Fibroblast of the aortic adventitia (primary cell): ENCODE results near the gene AMMECR1L. TPM values are rescaled to one million over a fixed set of nuclear protein-coding genes. Genes with fewer than 3 reads are reported as not detected.

Experiments
- DNase-seq: peaks from one replicate; pipeline ENCODE4 v3.0.0-alpha.2; 2010; ENCODE audit warnings: low read depth
- H3K4me3 ChIP-seq: 2 replicates; pipeline ENCODE4 v1.5.1; 2011; ENCODE audit warnings: low read depth, mild to moderate bottlenecking, control low read depth, low read length, moderate library complexity
- total RNA-seq: library from RNA; depleted of rRNA; stranded (reverse); fragments of >200 nt; gene quantifications from 2 replicates; pipeline ENCODE4 v1.2.3, GENCODE V29; 2012; ENCODE audit warnings: low replicate concordance
- TF ChIP-seq, protein P1 (sequence below): IDR thresholded peaks from 2 replicates; pipeline ENCODE4 v1.5.1; 2011; ENCODE audit warnings: mild to moderate bottlenecking, low read length, control low read depth, inconsistent platforms; ENCODE audit not compliant: insufficient read depth

AMMECR1L gene
- total RNA-seq, 1 donor, result 12.4 TPM

DNA sequence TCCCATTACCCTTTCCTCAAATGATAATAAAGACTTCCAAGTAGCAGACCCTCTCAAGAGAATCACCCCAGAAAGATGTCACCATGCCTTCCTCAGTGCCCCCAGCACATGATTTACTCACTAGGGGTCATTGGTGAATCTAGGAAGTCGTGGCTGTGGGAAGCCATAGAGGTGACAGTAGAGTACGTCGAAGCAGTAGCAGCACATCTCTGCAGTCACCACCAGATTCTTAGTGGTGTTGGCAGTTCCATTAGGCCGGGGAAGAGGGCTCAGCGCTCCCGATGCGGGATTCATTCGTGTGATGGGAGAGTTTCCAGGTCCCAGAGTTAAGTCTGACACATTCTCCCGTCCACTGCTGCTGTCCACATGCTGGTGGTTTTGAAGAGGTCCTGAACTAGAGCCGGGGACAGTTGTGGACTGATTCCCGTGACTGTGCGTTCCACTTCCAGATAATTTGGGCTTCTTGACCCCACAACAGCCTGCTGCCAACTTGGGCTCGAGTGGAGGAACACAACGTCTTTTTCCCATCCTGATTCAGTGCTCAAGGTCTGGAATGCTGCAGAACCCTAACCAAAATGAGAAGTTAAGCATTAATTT, 12.0 kb downstream of the AMMECR1L start:
- DNase-seq, result no peak
- TF ChIP-seq, protein P1, sequence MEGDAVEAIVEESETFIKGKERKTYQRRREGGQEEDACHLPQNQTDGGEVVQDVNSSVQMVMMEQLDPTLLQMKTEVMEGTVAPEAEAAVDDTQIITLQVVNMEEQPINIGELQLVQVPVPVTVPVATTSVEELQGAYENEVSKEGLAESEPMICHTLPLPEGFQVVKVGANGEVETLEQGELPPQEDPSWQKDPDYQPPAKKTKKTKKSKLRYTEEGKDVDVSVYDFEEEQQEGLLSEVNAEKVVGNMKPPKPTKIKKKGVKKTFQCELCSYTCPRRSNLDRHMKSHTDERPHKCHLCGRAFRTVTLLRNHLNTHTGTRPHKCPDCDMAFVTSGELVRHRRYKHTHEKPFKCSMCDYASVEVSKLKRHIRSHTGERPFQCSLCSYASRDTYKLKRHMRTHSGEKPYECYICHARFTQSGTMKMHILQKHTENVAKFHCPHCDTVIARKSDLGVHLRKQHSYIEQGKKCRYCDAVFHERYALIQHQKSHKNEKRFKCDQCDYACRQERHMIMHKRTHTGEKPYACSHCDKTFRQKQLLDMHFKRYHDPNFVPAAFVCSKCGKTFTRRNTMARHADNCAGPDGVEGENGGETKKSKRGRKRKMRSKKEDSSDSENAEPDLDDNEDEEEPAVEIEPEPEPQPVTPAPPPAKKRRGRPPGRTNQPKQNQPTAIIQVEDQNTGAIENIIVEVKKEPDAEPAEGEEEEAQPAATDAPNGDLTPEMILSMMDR, result no peak
- no peak overlapping the region for H3K4me3 ChIP-seq

DNA sequence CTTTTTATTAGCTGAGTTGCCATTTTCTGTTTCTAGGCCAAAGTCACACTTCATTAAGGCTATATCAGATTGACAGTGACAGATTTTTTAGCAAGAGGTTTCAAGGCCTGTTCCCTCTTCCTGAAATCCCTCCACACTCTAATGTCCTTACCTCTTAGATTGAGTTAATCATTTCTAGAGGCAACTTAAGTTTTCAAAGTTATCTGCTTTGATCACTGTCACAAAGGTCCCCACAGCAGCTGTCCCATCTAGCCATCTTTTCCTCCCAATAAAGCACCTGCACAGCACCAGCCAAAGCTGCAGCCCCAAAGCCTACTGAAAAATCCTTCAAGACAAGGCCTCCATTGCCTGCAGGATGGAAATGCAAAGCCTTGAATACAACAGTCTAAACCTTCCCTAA, 13.4 kb downstream of the AMMECR1L start:
- DNase-seq, result no peak
- H3K4me3 ChIP-seq, result no peak overlapping the region
- TF ChIP-seq, protein P1, result no peak

DNA sequence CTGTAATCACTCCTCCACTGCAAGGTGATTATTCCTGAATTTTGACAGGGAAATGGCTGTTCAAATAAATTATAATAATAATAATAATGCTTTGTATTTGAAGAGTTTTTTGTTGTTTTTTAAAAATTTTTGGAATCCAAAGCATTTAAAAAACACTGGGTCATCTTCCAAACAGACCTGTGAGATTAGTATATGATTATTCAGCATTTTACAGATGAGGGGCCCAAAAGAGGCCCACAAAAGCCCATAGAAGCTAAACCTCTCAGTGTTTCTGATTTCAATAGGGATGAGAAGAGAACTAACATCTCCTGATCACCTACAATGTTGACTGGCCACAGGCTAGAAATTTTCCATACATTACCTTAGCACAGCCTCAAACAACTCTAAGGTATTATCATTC, 19.8 kb downstream of the AMMECR1L start:
- DNase-seq, result no peak
- TF ChIP-seq, protein P1, result no peak
- H3K4me3 ChIP-seq, result no peak overlapping the region

DNA sequence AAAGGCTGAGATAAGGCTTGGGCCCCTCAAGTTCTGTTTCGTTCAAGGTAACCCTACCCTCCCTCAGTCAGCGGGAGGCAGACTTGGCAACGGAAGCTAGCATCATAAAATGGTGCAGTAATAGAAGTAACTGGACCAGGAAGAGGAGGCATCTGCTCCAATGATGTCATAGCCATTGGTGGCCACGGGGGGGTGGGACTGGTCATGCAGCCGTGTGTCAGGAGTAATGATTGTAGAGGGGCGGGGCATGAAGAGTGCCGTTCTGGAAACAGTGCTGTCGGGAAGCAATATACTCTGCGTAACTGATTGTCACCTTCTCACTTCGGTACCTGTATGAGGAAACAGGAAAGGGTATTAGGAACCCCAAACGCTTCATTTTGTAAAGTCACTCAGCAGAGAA, 20.9 kb downstream of the AMMECR1L start:
- TF ChIP-seq, protein P1, result no peak
- H3K4me3 ChIP-seq, result no peak overlapping the region
- DNase-seq, result no peak

DNA sequence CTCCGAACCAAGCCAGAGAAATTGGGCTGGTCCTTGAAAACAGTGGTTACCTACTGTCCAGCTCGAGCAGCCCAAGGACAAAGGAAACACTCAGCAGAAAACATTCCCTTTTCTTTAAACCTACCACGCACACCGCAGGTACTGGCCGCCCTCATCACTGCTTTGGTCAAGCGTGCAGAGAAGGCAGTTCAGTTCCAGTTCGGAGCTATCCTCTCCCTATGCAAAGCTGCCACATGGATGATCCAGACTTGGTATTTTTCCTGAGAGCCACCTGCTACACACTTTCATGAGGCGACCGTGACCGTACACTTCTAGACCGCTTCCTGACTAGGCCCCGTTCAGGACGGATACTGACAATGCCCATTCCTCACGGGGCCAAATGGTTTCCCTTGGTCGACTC, 23.5 kb downstream of the AMMECR1L start:
- DNase-seq, result no peak
- TF ChIP-seq, protein P1, result no peak
- no peak overlapping the region for H3K4me3 ChIP-seq

DNA sequence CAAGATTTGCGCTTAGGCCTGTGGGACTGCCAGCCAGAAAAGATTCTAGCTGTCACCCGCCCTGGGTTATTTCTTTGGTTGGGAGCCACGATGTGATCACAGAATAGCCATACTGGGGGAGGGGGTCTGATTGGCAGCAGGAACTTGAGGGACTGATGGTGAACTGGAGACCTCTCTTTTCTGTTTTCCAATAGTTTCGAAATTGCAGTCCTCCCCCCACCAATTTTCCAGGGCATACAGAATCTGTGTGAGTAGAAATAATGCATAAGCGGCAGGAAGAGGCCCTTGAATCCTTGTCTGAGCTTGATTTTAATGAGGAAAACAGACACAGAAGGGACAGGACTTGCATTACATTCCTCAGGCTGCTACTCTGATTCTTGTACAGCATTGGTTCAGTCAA, 25.6 kb downstream of the AMMECR1L start:
- no peak overlapping the region for H3K4me3 ChIP-seq
- TF ChIP-seq, protein P1, result no peak
- no peak for DNase-seq

DNA sequence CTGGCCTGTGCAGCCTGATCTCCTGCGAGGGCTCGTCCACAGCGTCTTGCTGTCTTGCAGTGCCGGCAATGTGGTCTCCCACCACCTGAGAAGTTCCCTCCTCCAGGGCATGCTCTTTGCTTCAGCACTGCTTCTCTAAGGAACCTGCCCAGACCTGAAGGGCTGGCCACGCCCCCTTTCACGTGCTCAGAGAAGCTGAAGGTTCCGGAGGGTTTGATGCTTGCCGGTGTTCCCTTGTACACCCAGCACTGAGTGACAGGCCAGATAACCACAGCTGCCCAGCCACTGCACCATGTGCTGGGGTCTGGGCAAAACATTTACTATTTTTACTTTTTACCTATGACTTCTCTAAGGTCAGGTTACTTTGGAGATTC, 26.1 kb downstream of the AMMECR1L start:
- TF ChIP-seq, protein P1, result no peak

More for the DNA sequence above, 26.1 kb downstream of the AMMECR1L start:
- H3K4me3 ChIP-seq, result no peak overlapping the region
- DNase-seq, result no peak
